GM21737 (cell line): ENCODE results near the gene SFMBT2.
"Not testable (repeated sequence)": the region's sequence is repeated elsewhere in the genome, so short reads cannot be mapped to it uniquely, and the experiment has no call there.

ENCODE experiments used
- ATAC-seq: cut with Tn5 transposase; IDR thresholded peaks from one replicate; pipeline ENCODE4 v1.9.1; 2021; ENCODE audit warnings: mild to moderate bottlenecking, moderate library complexity; ENCODE audit not compliant: unreplicated experiment

The SFMBT2 gene

DNA sequence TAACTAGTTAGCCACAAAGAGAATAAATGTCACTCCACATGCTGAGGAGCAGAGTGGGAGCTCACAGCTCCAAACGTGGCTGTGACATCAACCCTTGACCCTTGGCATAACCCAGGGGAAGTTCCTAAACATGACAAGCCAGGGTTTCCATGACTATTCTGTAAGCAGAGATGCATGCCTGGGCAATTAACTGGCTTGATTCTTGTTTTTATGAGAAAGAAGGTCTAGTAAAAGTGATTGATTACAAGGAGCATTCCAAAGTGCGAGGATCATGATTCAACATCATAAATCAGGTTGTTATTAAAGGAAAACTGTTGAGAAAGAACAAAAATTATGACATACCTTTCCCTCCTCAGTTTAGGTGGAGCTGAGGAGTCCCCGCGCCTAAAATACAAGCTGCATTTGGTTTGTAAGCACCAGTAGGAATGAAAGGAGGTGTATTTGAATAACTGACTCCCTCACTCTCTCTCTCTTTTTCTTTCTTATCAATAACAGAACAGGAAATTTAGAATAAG, 108.4 kb downstream of the SFMBT2 start:
- no peak for ATAC-seq

DNA sequence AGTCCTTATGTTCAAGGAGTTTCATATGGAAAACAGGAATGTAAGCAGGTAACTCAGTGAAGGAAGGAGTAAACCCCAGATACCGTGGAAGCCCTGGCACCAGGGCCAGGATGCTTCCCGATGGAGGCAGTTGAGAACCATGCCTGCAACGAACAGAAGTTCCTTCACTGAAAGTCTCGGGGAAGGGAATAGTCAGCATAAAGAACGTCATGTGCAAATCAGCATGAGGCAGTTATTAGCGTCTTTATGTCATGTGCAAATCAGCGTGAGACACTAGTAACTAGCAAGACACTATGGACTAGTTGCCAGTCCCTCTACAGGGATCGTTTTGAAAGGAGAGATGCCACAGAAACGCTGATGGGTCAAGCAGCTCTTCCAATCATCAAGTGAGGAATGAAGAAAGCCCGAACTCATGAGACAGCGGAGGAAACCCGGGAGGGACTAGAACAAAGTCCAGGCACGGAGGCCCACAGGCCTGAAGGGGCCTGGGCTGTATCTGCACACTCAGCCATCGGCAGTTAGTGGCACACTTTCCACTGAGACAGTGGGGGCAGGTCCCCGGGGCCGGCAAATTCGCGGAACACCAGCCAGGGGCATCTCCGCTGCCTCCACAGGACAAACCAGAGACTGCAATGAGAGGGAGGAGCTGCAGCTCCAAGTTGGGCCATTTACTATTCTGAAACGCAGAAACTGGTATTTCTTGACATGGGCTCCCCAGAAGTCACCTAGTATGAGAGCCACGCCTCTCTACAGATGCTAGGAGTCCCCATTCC, 109.6 kb downstream of the SFMBT2 start:
- no peak for ATAC-seq

DNA sequence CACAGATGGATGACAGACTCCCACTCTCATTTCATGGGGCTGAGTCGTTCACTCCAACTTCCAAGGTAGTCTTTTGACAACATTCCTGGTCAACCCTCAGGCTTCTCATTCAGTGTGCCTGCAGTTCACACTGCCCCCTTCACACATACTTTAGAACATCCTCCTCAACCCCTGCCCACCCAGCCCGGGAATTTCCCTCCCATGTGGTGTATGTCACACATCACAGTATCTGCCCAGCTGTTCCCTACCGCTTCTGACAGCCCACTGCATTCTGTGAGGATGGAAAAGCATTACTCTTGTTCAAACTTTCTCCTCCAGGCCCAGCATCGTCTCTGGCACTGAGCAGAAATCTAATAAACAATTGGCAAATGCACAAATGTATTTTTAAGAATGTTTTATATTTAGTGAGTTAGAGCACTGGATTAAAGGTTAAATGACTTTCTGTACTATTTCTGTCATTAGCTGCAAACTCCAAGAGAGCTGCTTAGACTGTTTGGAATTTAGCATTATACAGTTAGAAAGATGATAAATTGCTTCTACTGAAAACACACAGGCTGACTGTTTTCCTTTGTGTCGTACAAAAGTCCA, 110.4 kb downstream of the SFMBT2 start:
- no peak for ATAC-seq

DNA sequence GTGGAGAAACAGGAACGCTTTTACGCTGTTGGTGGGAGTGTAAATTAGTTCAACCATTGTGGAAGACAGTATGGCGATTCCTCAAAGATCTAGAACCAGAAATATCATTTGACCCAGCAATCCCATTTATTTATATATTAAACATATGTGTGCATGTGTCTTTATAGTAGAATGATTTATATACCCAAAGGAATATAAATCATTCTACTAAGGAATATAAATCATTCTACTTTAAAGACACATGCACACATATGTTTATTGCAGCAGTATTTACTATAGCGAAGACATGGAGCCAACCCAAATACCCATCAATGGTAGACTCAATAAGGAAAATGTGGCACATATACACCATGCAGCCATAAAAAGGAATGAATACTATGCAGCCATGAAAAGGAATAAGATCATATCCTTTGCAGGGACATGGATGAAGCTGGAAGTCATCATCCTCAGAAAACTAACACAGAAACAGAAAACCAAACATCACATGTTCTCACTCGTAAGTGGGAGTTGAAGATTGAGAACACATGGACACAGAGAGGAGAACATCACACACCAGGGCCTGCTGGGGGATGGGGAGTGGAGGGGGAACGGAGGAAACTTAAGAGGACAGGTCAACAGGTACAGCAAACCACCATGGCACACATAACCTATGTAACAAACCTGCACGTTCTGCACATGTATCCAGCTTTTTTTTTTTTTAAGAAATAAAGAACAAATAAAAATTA, 111.1 kb downstream of the SFMBT2 start:
- ATAC-seq, result not testable (repeated sequence)

GRCh38 chr10:7298495-7298894, 112.3 kb downstream of the SFMBT2 start:
- no peak for ATAC-seq

DNA sequence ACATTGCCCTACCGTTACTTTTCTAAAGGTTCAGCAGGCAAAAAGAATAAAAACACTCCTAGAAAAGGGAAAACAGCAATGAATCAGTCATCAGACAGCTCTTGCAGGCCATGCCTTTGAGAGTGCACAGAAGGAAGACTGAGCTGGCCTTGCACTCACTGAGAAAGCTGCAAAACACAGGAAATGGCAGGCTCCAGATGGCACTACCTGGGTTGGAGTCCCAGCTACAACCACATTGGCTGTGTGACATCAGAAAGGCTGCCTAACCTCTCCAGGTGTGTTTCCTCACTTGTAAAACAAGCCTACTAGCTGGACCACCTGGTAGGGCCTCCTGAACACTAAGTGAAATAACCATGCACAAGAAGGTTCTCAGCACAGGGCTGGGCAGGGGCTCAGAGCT, 113.7 kb downstream of the SFMBT2 start:
- ATAC-seq, result no peak

DNA sequence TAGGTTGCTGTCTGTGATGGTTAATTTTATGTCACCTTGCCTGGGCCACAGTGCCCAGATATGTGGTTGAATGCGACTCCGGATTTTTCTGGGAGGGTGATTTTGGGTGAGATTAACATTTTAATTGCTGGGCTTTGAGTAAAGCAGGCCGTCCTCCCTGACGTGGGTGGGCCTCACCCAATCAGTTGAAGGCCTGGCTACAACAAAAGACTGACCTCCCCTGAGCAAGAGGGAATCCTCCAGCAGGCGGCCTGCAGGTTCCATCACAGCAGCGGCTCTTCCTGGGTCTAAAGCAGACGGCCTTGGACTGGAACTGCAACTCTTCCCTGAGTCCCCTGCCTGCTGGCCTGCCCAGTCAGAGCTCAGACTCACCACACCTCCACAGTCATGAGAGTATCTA, 114.2 kb downstream of the SFMBT2 start:
- no peak for ATAC-seq

DNA sequence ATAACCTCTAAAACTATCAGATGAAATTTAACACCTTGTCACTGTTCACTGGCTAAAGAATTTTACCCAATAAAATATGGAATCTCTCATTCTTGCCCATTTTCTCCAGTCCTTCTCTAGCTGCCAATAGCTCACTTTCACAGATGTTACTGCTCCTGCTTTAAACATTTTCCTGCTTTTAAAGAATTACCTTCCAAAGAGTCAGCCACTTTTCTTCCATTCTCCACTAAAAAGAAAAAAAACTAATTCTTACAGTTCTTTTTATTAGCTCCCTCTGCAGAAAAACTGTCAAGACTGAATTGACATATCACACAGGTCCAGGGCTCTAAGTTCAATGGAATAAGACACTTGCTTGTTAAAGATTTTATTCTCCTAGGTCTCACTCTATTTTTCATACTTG, 114.8 kb downstream of the SFMBT2 start:
- ATAC-seq, result no peak

GRCh38 chr10:7293378-7293920, 117.4 kb downstream of the SFMBT2 start:
- ATAC-seq, result no peak

- ATAC-seq, result no peak
Measured at GRCh38 chr10:7291487-7292270, 119.2 kb downstream of the SFMBT2 start.

- no peak for ATAC-seq
Measured at GRCh38 chr10:7288060-7288690, 122.7 kb downstream of the SFMBT2 start.

DNA sequence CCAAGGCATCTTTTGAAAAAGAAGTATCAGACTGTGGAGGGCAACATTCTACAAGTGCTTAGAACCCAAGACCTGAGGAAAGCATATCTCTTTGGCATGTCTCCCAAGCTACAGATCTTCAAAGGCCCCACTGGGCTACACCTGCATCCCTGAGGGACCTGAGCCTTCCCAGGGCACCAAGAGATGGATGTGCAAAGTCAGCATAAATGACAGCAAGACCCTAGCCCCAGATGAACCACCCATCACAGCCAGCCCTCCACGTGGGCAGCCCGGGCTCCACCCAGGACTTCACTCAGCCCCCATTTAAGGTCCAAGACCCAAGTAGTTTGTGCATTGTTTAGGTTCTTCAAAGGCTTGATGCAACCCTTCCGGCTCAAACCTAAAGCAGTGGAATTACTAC, 123.5 kb downstream of the SFMBT2 start:
- no peak for ATAC-seq

- ATAC-seq, result no peak
Measured at GRCh38 chr10:7285522-7286322, 125.1 kb downstream of the SFMBT2 start.

DNA sequence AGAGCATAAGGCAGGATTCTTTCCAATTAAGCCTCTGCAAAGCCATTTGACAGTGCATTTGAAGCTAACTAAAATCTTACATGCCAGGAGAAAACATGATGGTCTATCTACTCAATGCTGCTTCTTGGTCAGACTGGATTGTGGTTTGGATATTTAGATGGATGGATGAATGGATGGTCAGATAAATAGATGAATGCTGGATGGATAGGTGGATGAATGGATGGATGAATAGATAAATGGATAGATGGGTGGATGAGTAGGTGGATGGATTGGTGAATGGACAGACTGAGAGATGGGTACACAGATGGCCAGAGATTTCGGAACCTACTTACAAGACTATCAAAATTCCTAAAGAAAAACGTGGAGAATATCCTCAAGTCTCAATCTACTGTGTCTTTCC, 127.6 kb downstream of the SFMBT2 start:
- no peak for ATAC-seq

- ATAC-seq, result no peak
Measured at GRCh38 chr10:7282457-7282856, 128.4 kb downstream of the SFMBT2 start.

- no peak for ATAC-seq
Measured at GRCh38 chr10:7281429-7281828, 129.4 kb downstream of the SFMBT2 start.

DNA sequence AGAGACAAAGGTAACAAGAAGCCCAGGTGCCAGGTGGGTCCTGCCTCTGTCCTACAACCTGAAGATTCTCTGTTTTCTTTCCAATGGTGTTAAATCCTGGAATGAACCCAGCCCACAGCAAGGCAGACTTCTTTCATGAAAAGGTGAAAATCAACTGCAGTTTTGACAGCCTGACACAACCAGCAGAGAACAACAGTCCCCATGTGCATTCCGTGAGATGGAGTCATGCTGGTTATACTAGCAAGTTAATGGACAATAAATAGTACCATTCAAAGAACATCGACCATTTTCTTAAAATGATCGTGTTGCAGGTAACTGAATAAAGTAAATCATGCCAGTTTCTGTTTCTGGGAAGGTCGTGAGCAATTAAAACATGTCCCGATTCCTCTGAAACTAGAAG, 131.5 kb downstream of the SFMBT2 start:
- ATAC-seq, result no peak

- ATAC-seq, result no peak
Measured at GRCh38 chr10:7277867-7278266, 133.0 kb downstream of the SFMBT2 start.

- no peak for ATAC-seq
Measured at GRCh38 chr10:7277432-7277831, 133.4 kb downstream of the SFMBT2 start.
